GM12872 (cell line): Measurements from ENCODE around the gene DLL1.

Experiments
- TF ChIP-seq, protein P1 (sequence below): IDR thresholded peaks from 3 replicates; pipeline ENCODE4 v1.5.1; 2011; ENCODE audit warnings: low read depth, mild to moderate bottlenecking, low read length, moderate library complexity; ENCODE audit not compliant: insufficient read depth

Gene DLL1, protein sequence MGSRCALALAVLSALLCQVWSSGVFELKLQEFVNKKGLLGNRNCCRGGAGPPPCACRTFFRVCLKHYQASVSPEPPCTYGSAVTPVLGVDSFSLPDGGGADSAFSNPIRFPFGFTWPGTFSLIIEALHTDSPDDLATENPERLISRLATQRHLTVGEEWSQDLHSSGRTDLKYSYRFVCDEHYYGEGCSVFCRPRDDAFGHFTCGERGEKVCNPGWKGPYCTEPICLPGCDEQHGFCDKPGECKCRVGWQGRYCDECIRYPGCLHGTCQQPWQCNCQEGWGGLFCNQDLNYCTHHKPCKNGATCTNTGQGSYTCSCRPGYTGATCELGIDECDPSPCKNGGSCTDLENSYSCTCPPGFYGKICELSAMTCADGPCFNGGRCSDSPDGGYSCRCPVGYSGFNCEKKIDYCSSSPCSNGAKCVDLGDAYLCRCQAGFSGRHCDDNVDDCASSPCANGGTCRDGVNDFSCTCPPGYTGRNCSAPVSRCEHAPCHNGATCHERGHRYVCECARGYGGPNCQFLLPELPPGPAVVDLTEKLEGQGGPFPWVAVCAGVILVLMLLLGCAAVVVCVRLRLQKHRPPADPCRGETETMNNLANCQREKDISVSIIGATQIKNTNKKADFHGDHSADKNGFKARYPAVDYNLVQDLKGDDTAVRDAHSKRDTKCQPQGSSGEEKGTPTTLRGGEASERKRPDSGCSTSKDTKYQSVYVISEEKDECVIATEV

DNA sequence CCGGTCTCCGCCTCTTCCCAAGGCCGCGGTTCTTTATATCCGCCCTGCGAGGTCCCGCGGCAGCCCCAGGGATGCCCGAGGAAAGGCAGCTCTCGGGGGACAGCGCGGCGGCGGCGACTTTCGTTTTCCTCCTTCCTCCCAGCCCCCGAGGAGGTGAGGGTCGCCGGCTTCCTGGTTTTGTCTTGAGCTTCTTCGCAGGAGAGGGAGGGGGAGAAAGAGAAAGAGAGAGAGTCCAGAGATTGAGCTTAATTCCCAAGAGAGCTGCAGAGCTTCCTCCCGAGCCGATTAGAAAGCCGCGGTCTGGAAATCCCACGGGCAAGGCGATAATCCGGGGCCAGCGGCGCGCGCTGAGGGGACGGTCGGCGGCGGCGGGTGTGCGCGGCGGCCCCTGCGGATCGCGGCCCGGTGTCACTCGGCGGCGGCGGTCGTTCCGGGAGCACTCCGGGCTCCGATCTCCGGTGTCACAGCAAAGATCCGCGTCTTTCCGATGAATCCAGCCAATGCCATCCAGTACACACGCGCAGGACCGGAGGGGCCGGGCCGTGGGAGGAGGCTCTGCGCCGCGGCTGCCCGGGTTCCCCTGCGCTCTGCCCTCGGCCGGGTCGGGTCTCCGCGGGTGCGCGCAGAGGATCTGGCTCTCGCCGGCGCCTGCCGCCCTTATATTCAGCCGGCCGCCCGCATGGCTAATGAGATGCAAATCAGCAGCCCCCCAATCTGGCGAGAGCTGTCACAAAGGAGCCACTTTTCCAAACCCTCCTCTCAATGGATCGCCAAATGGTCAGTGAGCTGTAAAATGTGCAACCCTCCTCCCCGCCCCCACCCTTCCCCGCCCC is at the start of gene DLL1:
DLL1 (minus strand) TSS at position 783 of the 833 bp plus-strand sequence. CDS start 939 bp downstream, outside the sequence.
- TF ChIP-seq, protein P1, sequence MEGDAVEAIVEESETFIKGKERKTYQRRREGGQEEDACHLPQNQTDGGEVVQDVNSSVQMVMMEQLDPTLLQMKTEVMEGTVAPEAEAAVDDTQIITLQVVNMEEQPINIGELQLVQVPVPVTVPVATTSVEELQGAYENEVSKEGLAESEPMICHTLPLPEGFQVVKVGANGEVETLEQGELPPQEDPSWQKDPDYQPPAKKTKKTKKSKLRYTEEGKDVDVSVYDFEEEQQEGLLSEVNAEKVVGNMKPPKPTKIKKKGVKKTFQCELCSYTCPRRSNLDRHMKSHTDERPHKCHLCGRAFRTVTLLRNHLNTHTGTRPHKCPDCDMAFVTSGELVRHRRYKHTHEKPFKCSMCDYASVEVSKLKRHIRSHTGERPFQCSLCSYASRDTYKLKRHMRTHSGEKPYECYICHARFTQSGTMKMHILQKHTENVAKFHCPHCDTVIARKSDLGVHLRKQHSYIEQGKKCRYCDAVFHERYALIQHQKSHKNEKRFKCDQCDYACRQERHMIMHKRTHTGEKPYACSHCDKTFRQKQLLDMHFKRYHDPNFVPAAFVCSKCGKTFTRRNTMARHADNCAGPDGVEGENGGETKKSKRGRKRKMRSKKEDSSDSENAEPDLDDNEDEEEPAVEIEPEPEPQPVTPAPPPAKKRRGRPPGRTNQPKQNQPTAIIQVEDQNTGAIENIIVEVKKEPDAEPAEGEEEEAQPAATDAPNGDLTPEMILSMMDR, result no peak

DNA sequence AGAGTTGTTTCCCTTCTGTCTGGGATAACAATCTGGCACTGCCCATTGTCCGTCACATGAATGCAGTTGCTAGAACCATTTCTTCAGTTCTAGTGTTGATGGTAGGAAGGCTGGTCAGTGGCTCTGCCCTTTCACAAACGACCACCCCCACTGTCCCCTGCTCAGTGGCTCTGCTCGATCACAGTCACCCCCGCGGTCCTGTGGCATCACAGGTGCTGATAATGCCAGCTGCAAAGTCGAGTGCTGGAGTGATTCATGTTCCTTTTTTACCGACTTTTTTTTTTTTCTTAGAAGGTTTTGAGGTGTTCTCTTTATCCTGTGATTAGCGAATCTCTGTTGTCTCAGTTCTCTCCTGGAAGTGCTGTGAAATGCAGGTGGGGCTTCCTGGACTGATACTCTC is 38.4 kb upstream of the DLL1 start:
- TF ChIP-seq, protein P1, result no peak

DNA sequence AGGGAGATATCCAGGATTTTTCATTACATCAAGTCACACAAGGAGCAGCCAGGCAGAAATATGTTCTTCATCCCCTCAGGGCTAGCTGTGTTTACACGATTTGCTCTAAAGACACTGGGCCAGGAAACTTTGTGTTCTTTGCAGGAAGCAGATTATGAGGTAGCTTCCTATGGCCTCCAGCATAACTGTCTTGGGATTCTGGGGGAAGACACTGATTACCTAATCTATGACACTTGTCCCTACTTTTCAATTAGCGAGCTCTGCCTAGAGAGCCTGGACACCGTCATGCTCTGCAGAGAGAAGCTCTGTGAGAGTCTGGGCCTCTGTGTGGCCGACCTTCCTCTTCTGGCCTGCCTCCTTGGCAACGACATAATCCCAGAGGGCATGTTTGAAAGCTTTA is 26.8 kb upstream of the DLL1 start:
- TF ChIP-seq, protein P1, result no peak

DNA sequence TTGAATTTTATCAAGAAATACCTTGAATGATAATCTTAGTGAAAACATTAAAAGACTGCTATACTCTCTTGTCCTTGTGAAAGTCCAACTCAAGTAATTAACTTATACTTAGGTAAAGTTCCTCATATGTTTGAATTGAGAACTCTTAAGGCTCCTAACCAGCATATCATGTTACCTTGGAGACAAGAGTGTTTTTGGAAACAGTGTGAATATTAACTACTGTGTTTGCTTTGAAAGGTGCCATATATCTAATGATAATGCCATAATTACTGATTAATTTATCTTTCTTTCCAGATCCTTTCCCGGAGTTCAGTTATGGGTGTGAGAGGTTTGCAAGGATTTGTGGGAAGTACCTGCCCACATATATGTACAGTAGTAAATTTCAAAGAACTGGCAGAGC is 26.2 kb upstream of the DLL1 start:
- TF ChIP-seq, protein P1, result no peak

DNA sequence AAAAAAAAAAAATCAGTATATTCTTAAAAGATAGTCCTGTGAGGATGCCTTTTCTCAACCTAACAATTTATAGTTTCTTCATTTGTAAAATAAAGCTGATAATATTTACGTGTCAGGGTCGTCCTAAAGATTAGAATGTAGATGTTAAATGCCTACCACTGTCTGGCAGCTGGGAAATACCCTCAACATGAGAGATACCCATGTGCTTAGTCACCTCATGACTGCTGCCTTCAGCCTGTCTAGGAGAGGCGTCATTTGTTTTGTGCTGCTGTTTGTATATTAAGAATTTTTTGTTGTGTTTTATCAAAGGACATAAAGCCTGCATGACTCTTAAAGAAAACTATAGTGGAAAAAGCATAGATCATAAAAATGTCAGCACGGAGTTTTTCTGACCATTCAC is 25.2 kb upstream of the DLL1 start:
- TF ChIP-seq, protein P1, result no peak

DNA sequence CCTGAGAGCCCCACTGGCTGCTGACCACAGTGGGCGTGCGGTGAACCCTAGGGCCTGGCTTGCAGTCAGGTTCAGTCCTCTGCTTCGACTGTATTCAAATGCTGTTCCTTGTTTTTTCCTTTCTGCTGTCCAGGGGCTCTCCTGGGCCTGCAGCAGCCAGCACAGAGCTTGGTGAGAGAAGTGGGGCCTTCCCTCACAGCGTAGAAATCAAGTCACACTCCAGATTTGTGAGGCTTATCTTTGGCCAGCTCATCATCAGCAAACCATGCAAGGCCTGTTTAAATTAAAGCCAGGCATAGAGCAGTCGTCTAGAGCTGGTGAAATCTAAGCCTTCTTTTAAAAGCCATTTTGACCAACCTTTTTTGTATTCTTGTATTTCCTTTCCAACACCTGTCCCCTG is 24.1 kb upstream of the DLL1 start:
- TF ChIP-seq, protein P1, result no peak

DNA sequence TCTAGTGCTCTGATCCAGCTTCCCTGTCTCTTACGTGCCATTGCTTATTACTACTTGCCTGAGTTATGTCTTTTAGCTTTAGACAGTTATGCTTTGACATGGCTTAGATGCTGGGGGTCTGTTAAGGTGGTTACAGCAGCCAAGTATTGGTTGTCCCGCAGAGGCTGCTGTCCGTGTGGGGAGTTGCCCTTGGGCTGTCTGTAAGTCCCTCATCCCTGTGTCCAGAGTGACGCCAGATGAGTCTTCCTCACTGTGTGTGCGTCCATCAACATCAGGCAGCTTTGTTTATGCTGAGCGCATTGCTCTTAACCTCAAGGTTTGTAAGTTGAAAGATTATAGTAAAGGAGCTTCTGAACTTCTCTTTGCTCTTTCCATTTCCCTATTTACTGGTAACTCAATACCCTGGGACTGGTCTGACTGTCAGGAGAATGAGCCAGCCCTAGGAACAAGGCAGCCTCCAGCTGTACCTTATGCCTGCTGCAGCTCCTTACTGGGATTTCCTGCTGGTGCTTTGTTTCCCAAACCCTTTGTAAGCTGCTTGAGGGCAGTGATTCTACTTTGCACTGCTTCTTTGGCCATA is 22.9 kb upstream of the DLL1 start:
- TF ChIP-seq, protein P1, result no peak
